HG03280 (cell line): Measurements from ENCODE around the gene LRP5.

Experiments
- ATAC-seq: cut with Tn5 transposase; IDR thresholded peaks from one replicate; pipeline ENCODE4 v1.9.1; 2021; ENCODE audit warnings: mild to moderate bottlenecking, moderate library complexity; ENCODE audit not compliant: unreplicated experiment

LRP5 gene

GRCh38 chr11:68312117-68312779, at the start of gene LRP5:
TSS of gene LRP5 (plus strand) at chr11:68312591. CDS start at chr11:68312715, 124 bp downstream.
- ATAC-seq, result no peak

DNA sequence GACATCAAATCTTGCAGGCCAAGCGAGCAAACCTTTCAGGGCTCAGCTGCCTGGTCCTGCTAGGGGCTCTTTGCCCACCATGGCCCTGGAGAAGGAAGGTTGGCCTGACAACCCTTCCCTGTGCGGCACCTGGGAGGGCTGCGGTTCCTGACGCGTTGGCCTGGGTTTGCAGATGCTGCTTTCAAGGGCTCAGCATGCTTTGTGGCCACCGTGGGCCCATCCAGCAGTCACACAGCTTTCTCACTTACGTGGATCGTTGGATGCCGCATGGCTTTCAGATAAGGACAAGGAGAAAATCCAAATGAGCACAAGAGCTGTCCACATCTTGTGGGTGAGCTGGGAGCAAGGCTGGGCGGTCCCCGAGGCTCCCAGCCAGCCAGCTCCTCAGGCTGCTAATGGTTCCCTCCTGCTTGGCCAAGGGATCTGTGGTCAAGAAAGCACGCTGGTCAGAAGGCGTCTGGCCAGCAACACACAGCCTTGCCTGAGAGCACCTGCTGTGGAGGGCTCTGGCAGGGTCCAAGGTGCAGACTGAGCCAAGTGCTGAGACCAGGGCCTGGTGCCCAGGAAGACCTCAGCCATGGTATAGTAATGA, 48.9 kb upstream of the LRP5 start:
- ATAC-seq, result no peak

DNA sequence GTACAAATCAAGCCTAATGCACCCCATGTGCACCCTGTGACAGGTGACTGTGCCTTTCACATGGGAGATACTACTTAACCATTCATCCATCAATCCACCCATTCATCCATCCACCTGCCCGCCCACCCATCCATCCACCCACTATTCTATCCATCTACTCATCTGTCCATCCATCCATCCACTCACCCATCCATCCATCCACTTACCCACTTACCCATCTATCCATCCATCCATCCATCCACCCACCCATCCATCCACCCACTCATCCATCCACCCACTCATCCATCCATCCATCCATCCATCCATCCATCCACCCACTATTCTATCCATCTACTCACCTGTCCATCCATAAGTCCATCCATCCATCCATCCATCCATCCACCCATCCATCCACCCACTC, 48.1 kb upstream of the LRP5 start:
- ATAC-seq, result no peak

- no peak for ATAC-seq
Observed at GRCh38 chr11:68264741-68265540, 47.5 kb upstream of the LRP5 start.

DNA sequence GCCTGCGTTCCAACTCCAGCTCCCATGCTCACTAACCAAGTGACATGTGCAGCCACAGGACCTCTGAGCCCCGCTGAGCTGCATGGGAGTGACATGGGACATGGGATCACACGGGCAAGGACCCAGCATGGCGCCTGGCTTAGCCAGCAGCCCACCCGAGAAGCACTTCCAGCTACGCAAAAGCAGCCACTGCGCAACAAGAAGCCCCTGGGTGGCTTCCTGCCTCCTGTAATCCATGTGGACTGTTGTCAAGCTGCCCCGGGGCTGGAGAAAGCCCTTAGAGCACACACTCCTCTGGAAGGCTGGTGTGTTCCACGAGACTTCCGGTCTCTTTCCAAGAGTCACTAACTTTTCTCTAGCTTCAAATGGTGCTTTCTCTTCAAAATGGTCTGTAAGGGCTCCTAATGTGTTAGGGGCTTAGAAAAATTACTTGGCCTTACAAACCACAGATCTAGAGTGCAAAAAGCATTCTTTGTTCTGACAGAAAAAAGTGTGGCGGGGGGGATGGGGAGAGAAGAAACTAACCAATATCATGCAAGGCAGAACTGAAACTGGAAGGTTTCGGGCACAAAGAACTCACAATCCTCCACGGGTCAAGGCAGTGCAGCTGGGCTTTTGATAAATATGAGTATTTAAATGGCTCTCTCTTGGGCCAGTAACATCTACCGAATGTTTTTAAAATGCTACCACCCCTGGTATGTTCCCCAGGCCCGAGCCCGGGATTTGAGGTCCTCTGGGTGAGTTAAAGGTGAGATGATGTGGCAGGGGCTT, 46.1 kb upstream of the LRP5 start:
- peak; percentile 67 for ATAC-seq

DNA sequence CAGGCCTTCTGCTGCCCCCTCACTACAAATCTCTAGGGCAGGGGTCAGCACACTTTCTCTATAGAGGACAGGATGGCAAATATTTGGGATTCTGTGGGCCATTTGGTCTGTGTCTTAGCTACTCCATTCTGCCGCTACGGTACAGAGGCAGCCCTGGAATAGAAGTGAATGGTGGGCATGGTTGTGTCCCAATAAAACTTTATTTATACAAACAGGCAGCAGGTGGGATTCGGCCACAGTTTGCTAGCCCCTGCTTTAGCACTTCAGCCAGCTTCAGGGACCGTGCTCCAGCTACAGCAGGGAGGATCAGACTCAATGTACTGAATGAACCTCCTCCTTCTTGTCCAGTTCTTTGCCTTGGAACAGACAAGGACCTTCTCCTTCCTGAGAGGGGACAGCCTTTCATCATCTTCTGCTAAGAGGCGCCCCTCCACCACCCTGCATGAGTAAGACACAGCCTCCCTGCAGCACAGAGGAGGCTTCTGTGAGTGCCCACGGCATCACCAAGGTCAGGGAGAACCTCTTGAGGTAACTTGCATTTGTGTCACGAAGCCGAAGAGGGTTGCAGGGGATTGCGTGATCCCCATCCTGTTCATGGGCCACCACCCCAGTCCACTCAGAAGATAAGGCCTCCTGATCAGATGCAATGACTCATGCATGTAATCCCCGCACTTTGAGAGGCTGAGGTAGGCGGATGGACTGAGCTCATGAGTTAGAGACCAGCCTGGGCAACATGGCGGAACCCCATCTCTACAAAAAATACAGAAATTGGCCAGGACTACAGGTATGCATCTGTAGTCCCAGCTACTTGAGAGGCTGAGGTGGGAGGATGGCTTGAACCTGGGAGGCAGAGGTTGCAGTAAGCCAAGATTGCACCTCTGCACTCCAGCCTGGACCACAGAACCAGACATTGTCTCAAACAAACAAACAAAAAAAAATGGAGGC, 45.2 kb upstream of the LRP5 start:
- ATAC-seq, result no peak

GRCh38 chr11:68267881-68268240, 44.5 kb upstream of the LRP5 start:
- no peak for ATAC-seq

- ATAC-seq, result no peak
Observed at GRCh38 chr11:68269414-68270081, 42.8 kb upstream of the LRP5 start.

- ATAC-seq, result no peak
Observed at GRCh38 chr11:68270196-68271022, 42.0 kb upstream of the LRP5 start.

- ATAC-seq, result peak; percentile 27
Observed at GRCh38 chr11:68271023-68271780, 41.2 kb upstream of the LRP5 start.

DNA sequence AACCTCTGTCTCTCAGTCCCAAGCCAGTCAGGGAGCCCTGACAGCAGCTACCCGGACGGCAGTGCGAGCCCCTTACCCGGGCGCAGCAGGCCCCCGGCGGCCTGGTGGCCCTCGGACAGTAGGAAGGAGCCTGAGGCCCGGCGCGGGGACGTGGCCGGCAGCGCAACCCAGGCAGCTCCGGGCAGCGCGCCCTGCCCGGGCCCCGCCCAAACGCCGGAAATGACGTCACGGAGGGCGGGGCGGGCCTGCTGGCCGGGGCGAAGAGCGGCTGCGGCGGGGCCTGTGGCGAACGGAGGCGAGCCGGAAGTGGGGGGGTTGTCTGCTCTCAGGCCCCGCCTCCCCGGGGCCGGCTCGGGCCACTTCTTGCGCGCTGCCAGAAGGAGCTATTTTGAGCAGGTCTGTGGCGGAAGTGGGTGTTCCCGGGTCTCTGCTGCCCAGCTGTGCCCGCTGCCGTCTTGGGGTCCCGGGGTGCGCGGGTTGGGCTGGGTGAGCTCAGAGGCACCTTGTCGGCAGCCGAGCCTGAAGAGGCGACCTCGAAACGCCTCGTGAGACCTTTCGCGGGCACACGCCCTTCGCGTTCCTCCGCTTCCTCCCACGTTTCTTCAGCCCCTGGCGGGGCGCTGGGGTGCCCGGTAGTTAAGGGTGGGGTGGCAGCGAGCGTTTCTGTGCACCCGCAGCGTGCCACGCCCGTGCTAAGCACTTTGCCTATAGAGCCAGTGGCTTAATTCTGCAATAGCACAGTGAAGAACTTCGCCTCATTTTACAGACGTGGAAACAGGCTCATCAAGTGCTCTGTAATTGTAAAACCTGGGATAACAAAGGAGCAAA, 40.4 kb upstream of the LRP5 start, which contains the start of gene C11orf24:
Gene C11orf24 (minus strand): TSS at position 193 of the 828 bp plus-strand sequence. CDS start 8,206 bp downstream, outside the sequence.
- ATAC-seq, result peak; percentile 69

GRCh38 chr11:68273026-68273738, 39.2 kb upstream of the LRP5 start:
- no peak for ATAC-seq

DNA sequence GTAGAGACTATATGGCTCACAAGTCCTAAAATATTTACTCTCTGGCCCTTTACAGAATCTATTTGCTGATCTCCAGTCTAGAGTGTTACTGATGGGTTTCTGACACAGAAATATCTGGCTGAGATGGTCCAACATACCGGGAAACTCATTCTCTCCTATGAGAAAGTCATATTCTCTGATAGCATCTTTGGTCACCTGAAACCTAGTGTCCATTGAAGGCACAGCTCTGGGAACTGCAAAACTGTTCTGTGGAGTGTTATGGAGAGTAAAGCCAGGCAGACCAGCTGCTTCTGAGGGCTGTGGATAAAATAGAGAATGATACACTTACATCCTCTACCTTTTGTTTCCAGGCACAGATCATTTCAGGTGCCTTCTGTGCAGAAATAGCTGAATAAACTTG, 38.1 kb upstream of the LRP5 start:
- no peak for ATAC-seq

DNA sequence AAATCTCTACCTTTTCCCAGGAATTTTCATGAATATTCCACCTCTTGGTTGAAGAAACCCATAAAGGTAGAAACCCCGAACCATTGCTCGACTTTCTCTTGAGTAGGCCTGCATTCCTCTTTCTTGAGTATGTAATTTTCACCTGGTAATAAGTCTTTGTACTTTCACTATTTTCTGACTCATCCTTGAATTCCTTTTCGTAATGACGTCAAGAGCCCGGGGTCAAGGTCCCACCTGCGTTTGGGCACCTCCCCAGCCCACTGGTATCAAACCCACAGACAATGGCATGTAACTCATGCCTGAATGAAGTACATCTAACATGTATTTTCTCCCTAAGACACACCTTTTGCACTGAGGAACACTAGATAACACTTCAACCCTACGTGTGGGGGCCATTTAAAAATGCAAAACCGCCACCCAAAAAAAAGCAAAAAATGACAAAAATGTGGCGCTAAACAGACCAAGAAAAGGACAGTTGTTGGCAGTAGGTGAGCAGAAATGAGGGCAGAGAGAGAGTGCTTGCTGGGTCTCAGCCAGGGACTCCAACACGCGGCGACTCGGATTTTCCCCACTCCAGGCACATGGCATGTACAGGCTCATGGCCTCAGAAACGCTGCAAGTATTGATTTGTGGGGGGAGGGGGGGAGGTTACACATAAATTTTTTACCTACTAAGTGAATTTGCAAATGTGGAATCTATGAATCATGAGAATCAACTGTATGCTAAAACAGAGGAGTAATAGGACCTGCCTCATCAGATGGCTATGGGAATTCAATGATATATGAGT, 36.5 kb upstream of the LRP5 start:
- ATAC-seq, result no peak

DNA sequence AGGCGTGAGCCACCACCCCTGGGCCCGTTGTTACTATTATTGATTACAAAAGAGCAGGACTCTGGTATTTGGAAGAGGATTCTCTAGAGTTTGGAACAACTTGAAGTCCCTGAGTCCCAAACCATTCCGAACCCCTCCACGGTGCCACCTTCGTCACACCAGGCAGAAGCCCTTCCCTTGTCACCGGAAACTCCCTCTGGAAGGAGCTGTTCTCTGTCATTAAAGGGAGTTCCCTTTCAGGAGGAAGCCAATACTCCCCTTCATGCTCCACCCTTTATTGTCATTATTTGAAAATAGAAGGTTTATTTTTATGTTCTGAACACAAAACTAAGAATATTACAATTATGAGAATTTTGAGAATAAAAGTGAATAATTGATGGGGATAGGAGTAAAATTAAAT, 35.5 kb upstream of the LRP5 start:
- no peak for ATAC-seq

- no peak for ATAC-seq
Observed at GRCh38 chr11:68279676-68280075, 32.7 kb upstream of the LRP5 start.
